H1 (cell line): ENCODE data around the gene SLC23A1. TPM values are rescaled to one million over a fixed set of nuclear protein-coding genes. Genes with fewer than 3 reads are reported as not detected.

Source experiments
- CBX8 ChIP-seq: fragments of 300-800, 300-1000 bp; sonication (generic); IDR thresholded peaks from 2 replicates; pipeline ENCODE4 v1.7.1; 2016; ENCODE audit warnings: low read depth, low read length, borderline replicate concordance
- CHD7 ChIP-seq: fragments of 300-600 bp; sonication (generic); IDR thresholded peaks from 2 replicates; pipeline ENCODE4 v1.7.1; 2012; ENCODE audit warnings: low read length, moderate library complexity, mild to moderate bottlenecking, inconsistent platforms; ENCODE audit not compliant: insufficient replicate concordance
- EGR1 ChIP-seq: IDR thresholded peaks from 2 replicates; pipeline ENCODE4 v1.6.1; 2011; ENCODE audit warnings: low read depth, low read length, borderline replicate concordance
- HDAC2 ChIP-seq, 2 experiments: fragments of 300-600 bp in 1 of 2; sonication (generic) in 1 of 2; IDR thresholded peaks; 2 replicates each; pipeline ENCODE4 v1.6.1; 2011 to 2012; ENCODE audit warnings: low read depth in 2 of 2, low read length in 2 of 2, mild to moderate bottlenecking in 2 of 2, moderate library complexity in 2 of 2, borderline replicate concordance in 1 of 2, inconsistent platforms in 1 of 2
- NANOG ChIP-seq: IDR thresholded peaks from 2 replicates; pipeline ENCODE4 v1.6.1; 2011; ENCODE audit warnings: low read length, low read depth, mild to moderate bottlenecking, inconsistent platforms; ENCODE audit not compliant: insufficient read depth, poor library complexity, severe bottlenecking
- PHF8 ChIP-seq: fragments of 200-600 bp; sonication (generic); conservative IDR thresholded peaks from 2 replicates; pipeline ENCODE4 v1.7.1; 2012; ENCODE audit warnings: low read depth, mild to moderate bottlenecking, inconsistent platforms, low read length, moderate library complexity
- POLR2A ChIP-seq, 2 experiments: IDR thresholded peaks; 1 replicate in 1 of 2; 2 replicates in 1 of 2; pipeline ENCODE4 v1.6.1; 2011; ENCODE audit warnings: low read depth in 2 of 2, low read length in 2 of 2, mild to moderate bottlenecking in 2 of 2; ENCODE audit errors: control extremely low read depth in 1 of 2
- POU5F1 ChIP-seq: IDR thresholded peaks from 2 replicates; pipeline ENCODE4 v1.6.1; 2011; ENCODE audit warnings: low read depth, mild to moderate bottlenecking, low read length, moderate library complexity
- SIX5 ChIP-seq: IDR thresholded peaks from 2 replicates; pipeline ENCODE4 v1.6.1; 2011; ENCODE audit warnings: mild to moderate bottlenecking, low read depth, low read length
- TEAD4 ChIP-seq: IDR thresholded peaks from 2 replicates; pipeline ENCODE4 v1.6.1; 2012; ENCODE audit warnings: low read depth, low read length, inconsistent platforms, mixed read lengths
- polyA plus RNA-seq, 7 experiments: library from polyadenylated mRNA; depleted of rRNA in 3 of 7; stranded (reverse) in 5 of 7; unstranded in 2 of 7; fragments of >200 nt in 5 of 7; fragments of 200-250 nt in 2 of 7; gene quantifications; 1 replicate in 5 of 7; 2 replicates in 1 of 7; 4 replicates in 1 of 7; pipeline versions ENCODE4 v1.2.1 to v1.2.3, GENCODE V29; 2011 to 2013; ENCODE audit warnings: missing spikeins in 2 of 7, mixed read lengths in 2 of 7
- total RNA-seq: library from RNA; stranded (reverse); fragmentation: NEBNext Ultra II Directional; extraction: Animal tissue kit (Norgen Biotek cat#: 25700); gene quantifications from 2 replicates; pipeline ENCODE4 v1.2.1, GENCODE V29; 2021

Gene SLC23A1
- total and polyA plus RNA-seq, 2 of the 8 experiments (the other 6 are each of a cell fraction or from before 2014, with no cell fraction given): not detected

DNA sequence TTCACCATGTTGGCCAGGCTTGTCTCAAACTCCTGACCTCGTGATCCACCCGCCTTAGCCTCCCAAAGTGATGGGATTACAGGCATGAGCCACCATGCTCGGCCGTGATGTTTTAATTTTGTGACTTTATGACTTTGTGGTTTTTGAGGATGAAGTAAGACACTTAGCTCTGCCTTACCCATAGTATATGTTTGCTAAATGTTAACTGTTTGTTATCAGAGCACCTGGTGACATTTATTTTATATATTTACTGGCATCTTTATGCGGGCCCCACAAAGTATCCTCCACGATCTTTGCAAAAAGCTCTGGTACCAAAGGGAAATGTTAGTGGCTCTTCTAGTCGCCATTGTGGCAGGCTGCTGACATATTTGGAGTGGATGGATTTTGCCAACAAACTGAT is 6.7 kb downstream of the SLC23A1 start (continued):
- no peak for TF ChIP-seq CHD7
- no peak for TF ChIP-seq NANOG
- no peak for TF ChIP-seq PHF8
- TF ChIP-seq EGR1: no peak
- TF ChIP-seq SIX5: no peak
- TF ChIP-seq POLR2A (IDR thresholded peaks at IDR 0.05; ENCODE audit: control extremely low read depth in 1 of 2, low read depth in 2 of 2, low read length in 2 of 2): no peak
- no peak for TF ChIP-seq CBX8
- TF ChIP-seq POU5F1: no peak
- no peak for TF ChIP-seq TEAD4
- no peak for TF ChIP-seq HDAC2 (IDR thresholded peaks at IDR 0.05; ENCODE audit: borderline replicate concordance in 1 of 2, low read depth in 2 of 2, low read length in 2 of 2)
